Keratinocyte (primary cell): Measurements from ENCODE around the gene TRIM28. TPM values are rescaled to one million over a fixed set of nuclear protein-coding genes. Genes with fewer than 3 reads are reported as not detected.

Experiments used
- DNase-seq: peaks from one replicate; pipeline ENCODE4 v3.0.0-alpha.2; 2011; ENCODE audit warnings: low read depth, missing footprints, low spot score
- FAIRE-seq: peaks from 2 replicates; lab custom pipeline; 2011; peaks lifted over from hg19 to GRCh38; lab: Jason Lieb, UNC
- H2AFZ ChIP-seq: 2 replicates; pipeline ENCODE4 v1.6.0; 2012; ENCODE audit warnings: low read length, control low read depth, inconsistent platforms; ENCODE audit not compliant: control insufficient read depth
- H3K27ac ChIP-seq: 2 replicates; pipeline ENCODE4 v1.5.1; 2011; ENCODE audit warnings: low read length; ENCODE audit not compliant: control insufficient read depth, insufficient read depth
- H3K27me3 ChIP-seq: 3 replicates; pipeline ENCODE4 v1.6.0; 2011; ENCODE audit warnings: low read length; ENCODE audit not compliant: control insufficient read depth, insufficient read depth; ENCODE audit errors: extremely low read depth
- H3K36me3 ChIP-seq, 2 experiments: 2 replicates in 1 of 2; 3 replicates in 1 of 2; pipeline ENCODE4 v1.5.1; 2011; ENCODE audit warnings: low read length in 2 of 2, mild to moderate bottlenecking in 1 of 2; ENCODE audit not compliant: control insufficient read depth in 2 of 2, insufficient read depth in 2 of 2; ENCODE audit errors: extremely low read depth in 1 of 2
- H3K4me1 ChIP-seq: 3 replicates; pipeline ENCODE4 v1.5.1; 2011; ENCODE audit warnings: low read length; ENCODE audit not compliant: control insufficient read depth, insufficient read depth; ENCODE audit errors: extremely low read depth
- H3K4me2 ChIP-seq: 3 replicates; pipeline ENCODE4 v1.6.0; 2011; ENCODE audit warnings: low read depth, low read length; ENCODE audit not compliant: control insufficient read depth, insufficient read depth; ENCODE audit errors: extremely low read depth
- H3K4me3 ChIP-seq, 3 experiments: fragments of 200-600 bp in 1 of 3; sonication (generic) in 1 of 3; 2 replicates in 2 of 3; 3 replicates in 1 of 3; pipeline ENCODE4 v1.5.1; 2011 to 2016; ENCODE audit warnings: low read length in 3 of 3, mild to moderate bottlenecking in 3 of 3, control low read depth in 2 of 3, inconsistent platforms in 1 of 3, low read depth in 1 of 3, mixed read lengths in 1 of 3, mixed run types in 1 of 3, moderate library complexity in 1 of 3; ENCODE audit not compliant: control insufficient read depth in 2 of 3, insufficient read depth in 2 of 3; ENCODE audit errors: extremely low read depth in 1 of 3
- H3K79me2 ChIP-seq: 2 replicates; pipeline ENCODE4 v1.6.0; 2012; ENCODE audit warnings: low read length; ENCODE audit not compliant: control insufficient read depth, insufficient read depth
- H3K9ac ChIP-seq: 3 replicates; pipeline ENCODE4 v1.6.0; 2011; ENCODE audit warnings: low read length; ENCODE audit not compliant: control insufficient read depth, insufficient read depth; ENCODE audit errors: extremely low read depth
- H3K9me1 ChIP-seq: 3 replicates; pipeline ENCODE4 v1.6.0; 2011; ENCODE audit warnings: low read length; ENCODE audit not compliant: control insufficient read depth, insufficient read depth; ENCODE audit errors: extremely low read depth
- H3K9me3 ChIP-seq: 2 replicates; pipeline ENCODE4 v1.5.1; 2012; ENCODE audit warnings: low read depth, low read length; ENCODE audit not compliant: control insufficient read depth
- H4K20me1 ChIP-seq: 3 replicates; pipeline ENCODE4 v1.6.0; 2011; ENCODE audit warnings: low read length; ENCODE audit not compliant: control insufficient read depth, insufficient read depth; ENCODE audit errors: extremely low read depth
- CTCF ChIP-seq, 3 experiments: IDR thresholded peaks in 1 of 3; conservative IDR thresholded peaks in 1 of 3; optimal IDR thresholded peaks in 1 of 3; 2 replicates in 2 of 3; 3 replicates in 1 of 3; pipeline versions ENCODE3 to v1.5.1; 2011; ENCODE audit warnings: low read length in 3 of 3, mild to moderate bottlenecking in 3 of 3, moderate library complexity in 2 of 3, control low read depth in 1 of 3, inconsistent platforms in 1 of 3; ENCODE audit not compliant: insufficient read depth in 2 of 3; ENCODE audit errors: extremely low read depth in 1 of 3
- EZH2 ChIP-seq: IDR thresholded peaks from one replicate; pipeline ENCODE4 v1.6.1; 2012; ENCODE audit warnings: inconsistent platforms, mild to moderate bottlenecking, low read length, moderate library complexity
- dilution Hi-C: fragments of 300-500 bp; cut with MboI; formaldehyde crosslinking; loops from one replicate; pipeline ENCODE4 v1.7.0; 2020; ENCODE audit warnings: low sequenced_read_pairs; ENCODE audit not compliant: extremely low pct_ligation_motif_present
- polyA plus RNA-seq, 5 experiments: library from polyadenylated mRNA; depleted of rRNA in 3 of 5; stranded (reverse) in 3 of 5; stranded (forward) in 1 of 5; unstranded in 1 of 5; fragments of >200 nt; gene quantifications; 1 replicate in 1 of 5; 2 replicates in 3 of 5; 3 replicates in 1 of 5; pipeline versions ENCODE4 v1.2.1 to v1.2.3, GENCODE V29; 2011 to 2012; ENCODE audit warnings: missing spikeins in 2 of 5, low read depth in 1 of 5, low replicate concordance in 1 of 5

Gene TRIM28
- polyA plus RNA-seq, 1 donor (not counting 4 experiments of a cell fraction or from before 2014, with no cell fraction given), result 290 TPM

- peaks cover 30 to 40% of the 10 kb centered on the region in 2 experiments for H3K36me3 ChIP-seq
- peak overlapping the region; percentile 97 for H3K4me2 ChIP-seq
- dilution Hi-C loops, result no loop called here
- H2AFZ ChIP-seq, result no peak overlapping the region
- peaks cover 41% of the 10 kb centered on the region for H4K20me1 ChIP-seq
- H3K4me3 ChIP-seq, result peak overlapping the region; percentile 65 to 93 (median 83)
- H3K27me3 ChIP-seq, result no peaks in the 10 kb centered on the region
- peaks cover 16% of the 10 kb centered on the region for H3K4me1 ChIP-seq
- FAIRE-seq, result no peak
- DNase-seq, result no peak
- peak overlapping the region; percentile 89 for H3K9ac ChIP-seq
- peaks cover 51% of the 10 kb centered on the region for H3K79me2 ChIP-seq
- H3K9me1 ChIP-seq, result peaks cover 9% of the 10 kb centered on the region
- H3K27ac ChIP-seq, result peak overlapping the region; percentile 89
- TF ChIP-seq EZH2, result no peak
- no peak for TF ChIP-seq CTCF (optimal IDR thresholded peaks at IDR 0.05 in 1 of 3, IDR thresholded peaks at IDR 0.05 in 1 of 3, conservative IDR thresholded peaks at IDR 0.05 in 1 of 3; ENCODE audit: extremely low read depth in 1 of 3, insufficient read depth in 2 of 3, low read length in 3 of 3)
- H3K9me3 ChIP-seq, result no peaks in the 10 kb centered on the region
These were observed 874 bp downstream of the TRIM28 start for GRCh38 chr19:58544591-58545285.

GRCh38 chr19:58545286-58546018 is 1.6 kb downstream of the TRIM28 start:
- Histone ChIP-seq H3K4me1 (peaks cover 16% of the 10 kb centered on the region), H3K4me2 (peak overlapping the region; percentile 97), H3K36me3 (peaks cover 37 to 47% of the 10 kb centered on the region in 2 experiments), H4K20me1 (peaks cover 47% of the 10 kb centered on the region), H3K4me3 (peak overlapping the region; percentile 65 to 93 (median 83)), H3K9me3 (no peaks in the 10 kb centered on the region), H3K79me2 (peaks cover 58% of the 10 kb centered on the region), H3K27ac (peak overlapping the region; percentile 89), H3K9me1 (peaks cover 9% of the 10 kb centered on the region), H3K9ac (peak overlapping the region; percentile 89), H3K27me3 (no peaks in the 10 kb centered on the region), H2AFZ (no peak overlapping the region)
- FAIRE-seq (no peak), DNase-seq (no peak)
- TF ChIP-seq CTCF (optimal IDR thresholded peaks at IDR 0.05 in 1 of 3, IDR thresholded peaks at IDR 0.05 in 1 of 3, conservative IDR thresholded peaks at IDR 0.05 in 1 of 3; ENCODE audit: extremely low read depth in 1 of 3, insufficient read depth in 2 of 3, low read length in 3 of 3) (no peak), EZH2 (no peak)
- dilution Hi-C loops, result no loop called here
